OCI-LY3 (cell line): ENCODE data around the gene NIT2.

Source experiments
- EZH2phosphoT487 ChIP-seq: fragments of 200-600 bp; shearing (Covaris generic); IDR thresholded peaks from 2 replicates; pipeline ENCODE4 v1.6.1; 2018; ENCODE audit warnings: antibody characterized with exemption, mixed run types, low read depth
- TF ChIP-seq, protein P1 (sequence below): fragments of 200-600, 300-600 bp; sonication (generic); IDR thresholded peaks from 2 replicates; pipeline ENCODE4 v1.5.1; 2014; ENCODE audit warnings: antibody characterized with exemption, low read length, low read depth

DNA sequence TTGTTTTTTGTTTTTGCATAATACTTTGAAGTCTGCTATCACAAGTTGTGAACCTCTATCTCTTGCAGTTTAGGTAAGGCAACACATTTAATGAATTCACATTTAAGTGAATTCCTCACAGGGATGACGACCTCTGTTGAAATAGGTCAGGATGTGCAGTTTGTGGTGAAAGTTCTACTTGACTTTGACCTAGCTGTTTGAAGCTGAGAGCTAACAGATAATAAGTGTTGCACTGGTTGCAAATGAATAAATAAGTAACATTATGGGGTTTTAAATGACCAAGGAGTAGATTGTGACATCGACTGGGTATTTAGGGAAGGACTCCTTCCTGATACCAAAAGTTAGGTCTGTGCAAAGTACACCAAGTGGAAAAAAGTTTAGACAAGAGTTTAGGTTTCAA, 23.9 kb downstream of the NIT2 start:
- TF ChIP-seq, protein P1, sequence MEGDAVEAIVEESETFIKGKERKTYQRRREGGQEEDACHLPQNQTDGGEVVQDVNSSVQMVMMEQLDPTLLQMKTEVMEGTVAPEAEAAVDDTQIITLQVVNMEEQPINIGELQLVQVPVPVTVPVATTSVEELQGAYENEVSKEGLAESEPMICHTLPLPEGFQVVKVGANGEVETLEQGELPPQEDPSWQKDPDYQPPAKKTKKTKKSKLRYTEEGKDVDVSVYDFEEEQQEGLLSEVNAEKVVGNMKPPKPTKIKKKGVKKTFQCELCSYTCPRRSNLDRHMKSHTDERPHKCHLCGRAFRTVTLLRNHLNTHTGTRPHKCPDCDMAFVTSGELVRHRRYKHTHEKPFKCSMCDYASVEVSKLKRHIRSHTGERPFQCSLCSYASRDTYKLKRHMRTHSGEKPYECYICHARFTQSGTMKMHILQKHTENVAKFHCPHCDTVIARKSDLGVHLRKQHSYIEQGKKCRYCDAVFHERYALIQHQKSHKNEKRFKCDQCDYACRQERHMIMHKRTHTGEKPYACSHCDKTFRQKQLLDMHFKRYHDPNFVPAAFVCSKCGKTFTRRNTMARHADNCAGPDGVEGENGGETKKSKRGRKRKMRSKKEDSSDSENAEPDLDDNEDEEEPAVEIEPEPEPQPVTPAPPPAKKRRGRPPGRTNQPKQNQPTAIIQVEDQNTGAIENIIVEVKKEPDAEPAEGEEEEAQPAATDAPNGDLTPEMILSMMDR: no peak
- TF ChIP-seq EZH2phosphoT487: no peak
